Measurements from ENCODE around the gene IGFL3.
"Not testable (repeated sequence)": the region's sequence is repeated elsewhere in the genome, so short reads cannot be mapped to it uniquely, and the experiment has no call there.

The IGFL3 gene

GRCh38 chr19:46101293-46101692, 23.2 kb downstream of the IGFL3 start:
- H3K27me3 Mint-ChIP-seq = peaks cover 34% of the 10 kb centered on the region
- H3K9me3 Mint-ChIP-seq = peaks cover 13% of the 10 kb centered on the region
- peaks cover 8% of the 10 kb centered on the region for H3K36me3 Mint-ChIP-seq

GRCh38 chr19:46100344-46100743, 24.1 kb downstream of the IGFL3 start:
- no peak overlapping the region for H3K27ac Mint-ChIP-seq
- peaks cover 13% of the 10 kb centered on the region for H3K9me3 Mint-ChIP-seq
- no peaks in the 10 kb centered on the region for H3K4me1 Mint-ChIP-seq
- H3K27me3 Mint-ChIP-seq = peaks cover 41% of the 10 kb centered on the region
- peaks cover 8% of the 10 kb centered on the region for H3K36me3 Mint-ChIP-seq
- no peak for ATAC-seq
- no peak overlapping the region for H3K4me3 Mint-ChIP-seq

More at GRCh38 chr19:46101293-46101692, 23.2 kb downstream of the IGFL3 start:
- Mint-ChIP-seq H3K27ac (no peak overlapping the region), H3K4me3 (no peak overlapping the region), H3K4me1 (no peaks in the 10 kb centered on the region)
- ATAC-seq = no peak

- ATAC-seq = no peak
- Mint-ChIP-seq H3K9me3 (peaks cover 37% of the 10 kb centered on the region), H3K4me3 (no peak overlapping the region), H3K36me3 (peaks cover 5% of the 10 kb centered on the region), H3K4me1 (no peaks in the 10 kb centered on the region), H3K27ac (no peak overlapping the region), H3K27me3 (peaks cover 25% of the 10 kb centered on the region)
These were observed 34.0 kb downstream of the IGFL3 start for GRCh38 chr19:46090444-46090843.

GRCh38 chr19:46089432-46089831, 35.1 kb downstream of the IGFL3 start:
- peaks cover 25% of the 10 kb centered on the region for H3K27me3 Mint-ChIP-seq
- no peak overlapping the region for H3K4me3 Mint-ChIP-seq
- H3K27ac Mint-ChIP-seq = no peak overlapping the region
- H3K9me3 Mint-ChIP-seq = peaks cover 44% of the 10 kb centered on the region
- H3K36me3 Mint-ChIP-seq = peaks cover 5% of the 10 kb centered on the region
- no peaks in the 10 kb centered on the region for H3K4me1 Mint-ChIP-seq
- no peak for ATAC-seq

- Mint-ChIP-seq H3K27me3 (peaks cover 25% of the 10 kb centered on the region), H3K4me3 (no peak overlapping the region), H3K9me3 (peaks cover 49% of the 10 kb centered on the region), H3K36me3 (peaks cover 5% of the 10 kb centered on the region), H3K4me1 (no peaks in the 10 kb centered on the region), H3K27ac (no peak overlapping the region)
- no peak for ATAC-seq
These were observed 36.4 kb downstream of the IGFL3 start for GRCh38 chr19:46088101-46088500.

GRCh38 chr19:46085888-46086287, 38.6 kb downstream of the IGFL3 start:
- no peaks in the 10 kb centered on the region for H3K4me1 Mint-ChIP-seq
- no peak overlapping the region for H3K4me3 Mint-ChIP-seq
- peaks cover 48% of the 10 kb centered on the region for H3K9me3 Mint-ChIP-seq
- ATAC-seq = no peak
- H3K36me3 Mint-ChIP-seq = peaks cover 5% of the 10 kb centered on the region
- peaks cover 30% of the 10 kb centered on the region for H3K27me3 Mint-ChIP-seq
- H3K27ac Mint-ChIP-seq = no peak overlapping the region

- H3K27me3 Mint-ChIP-seq = peaks cover 32% of the 10 kb centered on the region
- no peak overlapping the region for H3K4me3 Mint-ChIP-seq
- H3K27ac Mint-ChIP-seq = no peak overlapping the region
- H3K9me3 Mint-ChIP-seq = peaks cover 29% of the 10 kb centered on the region
- no peak for ATAC-seq
- peaks cover 5% of the 10 kb centered on the region for H3K36me3 Mint-ChIP-seq
- no peaks in the 10 kb centered on the region for H3K4me1 Mint-ChIP-seq
These were observed 41.8 kb downstream of the IGFL3 start for GRCh38 chr19:46082728-46083050.

- peaks cover 5% of the 10 kb centered on the region for H3K36me3 Mint-ChIP-seq
- H3K4me3 Mint-ChIP-seq = no peak overlapping the region
- H3K9me3 Mint-ChIP-seq = peaks cover 25% of the 10 kb centered on the region
- H3K27ac Mint-ChIP-seq = no peak overlapping the region
- H3K27me3 Mint-ChIP-seq = peaks cover 37% of the 10 kb centered on the region
- no peak for ATAC-seq
- peaks cover 1% of the 10 kb centered on the region for H3K4me1 Mint-ChIP-seq
These were observed 42.4 kb downstream of the IGFL3 start for GRCh38 chr19:46081928-46082727.

GRCh38 chr19:46080561-46080960, 43.9 kb downstream of the IGFL3 start:
- Mint-ChIP-seq H3K4me3 (no peak overlapping the region), H3K36me3 (no peaks in the 10 kb centered on the region), H3K9me3 (peaks cover 16% of the 10 kb centered on the region), H3K27ac (no peak overlapping the region), H3K27me3 (peaks cover 53% of the 10 kb centered on the region), H3K4me1 (peaks cover 6% of the 10 kb centered on the region)
- no peak for ATAC-seq

GRCh38 chr19:46079576-46079975, 44.9 kb downstream of the IGFL3 start:
- Mint-ChIP-seq H3K27ac (no peak overlapping the region), H3K9me3 (peaks cover 10% of the 10 kb centered on the region), H3K27me3 (peaks cover 58% of the 10 kb centered on the region), H3K36me3 (no peaks in the 10 kb centered on the region), H3K4me1 (peaks cover 6% of the 10 kb centered on the region), H3K4me3 (no peak overlapping the region)
- ATAC-seq = no peak

GRCh38 chr19:46078573-46079332, 45.7 kb downstream of the IGFL3 start:
- not testable (repeated sequence) for H3K4me1 Mint-ChIP-seq, ATAC-seq, H3K36me3 Mint-ChIP-seq, H3K4me3 Mint-ChIP-seq, H3K27ac Mint-ChIP-seq, H3K9me3 Mint-ChIP-seq
- peaks cover 58% of the 10 kb centered on the region for H3K27me3 Mint-ChIP-seq

GRCh38 chr19:46077815-46078167, 46.7 kb downstream of the IGFL3 start:
- peaks cover 62% of the 10 kb centered on the region for H3K27me3 Mint-ChIP-seq
- ATAC-seq = no peak
- H3K9me3 Mint-ChIP-seq = peaks cover 3% of the 10 kb centered on the region
- peaks cover 6% of the 10 kb centered on the region for H3K4me1 Mint-ChIP-seq
- H3K27ac Mint-ChIP-seq = no peak overlapping the region
- no peaks in the 10 kb centered on the region for H3K36me3 Mint-ChIP-seq
- H3K4me3 Mint-ChIP-seq = no peak overlapping the region

- H3K27me3 Mint-ChIP-seq = peaks cover 63% of the 10 kb centered on the region
- H3K27ac Mint-ChIP-seq = no peak overlapping the region
- H3K36me3 Mint-ChIP-seq = no peaks in the 10 kb centered on the region
- peaks cover 3% of the 10 kb centered on the region for H3K9me3 Mint-ChIP-seq
- H3K4me3 Mint-ChIP-seq = no peak overlapping the region
- peaks cover 6% of the 10 kb centered on the region for H3K4me1 Mint-ChIP-seq
- ATAC-seq = no peak
These were observed 47.3 kb downstream of the IGFL3 start for GRCh38 chr19:46076951-46077814.

GRCh38 chr19:46076031-46076880, 48.2 kb downstream of the IGFL3 start:
- H3K27me3 Mint-ChIP-seq = peaks cover 62% of the 10 kb centered on the region
- no peaks in the 10 kb centered on the region for H3K36me3 Mint-ChIP-seq
- H3K27ac Mint-ChIP-seq = no peak overlapping the region
- peaks cover 3% of the 10 kb centered on the region for H3K9me3 Mint-ChIP-seq
- H3K4me3 Mint-ChIP-seq = no peak overlapping the region
- ATAC-seq = no peak
- H3K4me1 Mint-ChIP-seq = peaks cover 6% of the 10 kb centered on the region

Measured in stimulated activated memory B cell treated with anti-CD40 and anti-IgM and Interleukin-4, amounts not matched to agents 10 μg/mL and 1 μg/mL and 100 μg/mL, for 72 hours (primary cell).